AG09309 (cell line): Measurements from ENCODE around the gene SLBP.

Experiments used
- DNase-seq: peaks from one replicate; pipeline ENCODE4 v3.0.0-alpha.2; 2010; ENCODE audit warnings: low read depth
- H3K4me3 ChIP-seq: 2 replicates; pipeline ENCODE4 v1.5.1; 2011; ENCODE audit warnings: mild to moderate bottlenecking, low read depth, low read length, moderate library complexity; ENCODE audit not compliant: control insufficient read depth
- TF ChIP-seq, protein P1 (sequence below): IDR thresholded peaks from 2 replicates; pipeline ENCODE4 v1.5.1; 2011; ENCODE audit warnings: mild to moderate bottlenecking, low read depth, low read length, inconsistent platforms; ENCODE audit not compliant: insufficient read depth, control insufficient read depth; ENCODE audit errors: missing control alignments

Gene SLBP

DNA sequence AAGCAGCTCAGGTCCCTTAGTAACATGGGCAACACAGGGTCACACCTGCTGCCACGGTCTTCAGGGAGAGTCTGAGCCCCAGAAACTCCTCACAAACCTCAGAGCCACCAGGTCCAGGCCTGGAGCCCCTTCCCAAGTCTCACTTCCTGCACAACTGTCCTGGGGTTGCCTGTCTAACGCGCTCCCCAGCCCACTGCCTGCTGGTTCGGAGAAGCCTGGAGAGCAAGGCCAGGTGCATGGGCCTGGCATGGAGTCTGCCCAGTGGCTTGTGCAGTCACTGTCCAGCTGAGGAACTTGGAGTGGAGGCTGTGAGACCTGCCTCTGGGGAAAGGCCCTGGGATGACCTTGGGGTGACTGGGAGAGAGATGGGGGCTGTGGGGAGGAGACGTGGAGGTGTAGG is 56.0 kb downstream of the SLBP start:
- no peak overlapping the region for H3K4me3 ChIP-seq
- TF ChIP-seq, protein P1, sequence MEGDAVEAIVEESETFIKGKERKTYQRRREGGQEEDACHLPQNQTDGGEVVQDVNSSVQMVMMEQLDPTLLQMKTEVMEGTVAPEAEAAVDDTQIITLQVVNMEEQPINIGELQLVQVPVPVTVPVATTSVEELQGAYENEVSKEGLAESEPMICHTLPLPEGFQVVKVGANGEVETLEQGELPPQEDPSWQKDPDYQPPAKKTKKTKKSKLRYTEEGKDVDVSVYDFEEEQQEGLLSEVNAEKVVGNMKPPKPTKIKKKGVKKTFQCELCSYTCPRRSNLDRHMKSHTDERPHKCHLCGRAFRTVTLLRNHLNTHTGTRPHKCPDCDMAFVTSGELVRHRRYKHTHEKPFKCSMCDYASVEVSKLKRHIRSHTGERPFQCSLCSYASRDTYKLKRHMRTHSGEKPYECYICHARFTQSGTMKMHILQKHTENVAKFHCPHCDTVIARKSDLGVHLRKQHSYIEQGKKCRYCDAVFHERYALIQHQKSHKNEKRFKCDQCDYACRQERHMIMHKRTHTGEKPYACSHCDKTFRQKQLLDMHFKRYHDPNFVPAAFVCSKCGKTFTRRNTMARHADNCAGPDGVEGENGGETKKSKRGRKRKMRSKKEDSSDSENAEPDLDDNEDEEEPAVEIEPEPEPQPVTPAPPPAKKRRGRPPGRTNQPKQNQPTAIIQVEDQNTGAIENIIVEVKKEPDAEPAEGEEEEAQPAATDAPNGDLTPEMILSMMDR: no peak

DNA sequence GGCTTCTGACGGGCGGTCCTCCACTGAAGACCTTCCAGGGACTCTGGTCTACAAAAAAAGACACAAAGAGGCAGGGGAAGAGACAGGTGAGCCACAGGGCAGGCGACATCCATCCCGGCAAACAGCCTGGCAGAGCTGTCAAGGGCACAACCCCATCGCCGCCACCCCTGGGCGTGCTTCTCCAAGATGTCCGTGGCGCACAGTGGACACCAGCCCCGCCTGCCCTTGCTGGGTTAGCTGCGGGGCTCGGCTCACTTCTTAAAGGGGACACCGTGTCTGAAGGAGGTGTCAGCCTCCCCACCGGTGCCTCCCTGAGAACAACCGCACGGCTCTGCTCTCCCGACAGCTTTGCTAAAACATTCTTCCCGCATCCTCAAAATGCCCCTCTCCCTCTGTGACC is 56.4 kb downstream of the SLBP start:
- TF ChIP-seq, protein P1: no peak
- DNase-seq: no peak

More for the DNA sequence above, 56.0 kb downstream of the SLBP start:
- no peak for DNase-seq

DNA sequence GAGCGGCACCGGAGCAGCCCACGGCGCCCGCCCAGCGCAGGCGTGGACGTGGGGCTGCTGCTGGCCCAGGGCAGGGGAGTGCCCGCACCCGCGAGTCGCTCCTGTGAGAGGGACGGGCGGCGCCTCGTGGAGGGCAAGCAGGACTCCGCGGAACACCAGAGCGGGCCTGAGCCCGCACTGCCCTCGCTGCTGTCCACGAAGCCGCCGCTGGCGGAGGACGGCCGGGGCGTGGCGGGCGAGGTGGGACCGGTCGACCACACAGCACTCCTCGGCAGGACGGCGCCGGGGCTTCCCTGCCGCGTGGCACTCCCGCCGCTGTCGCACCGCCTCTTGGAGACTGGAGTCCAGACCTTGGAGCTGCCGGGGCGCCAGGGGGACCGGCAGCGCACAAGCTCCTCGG is 57.0 kb downstream of the SLBP start:
- DNase-seq: no peak
- H3K4me3 ChIP-seq: no peak overlapping the region
- TF ChIP-seq, protein P1: no peak

More for the DNA sequence above, 56.4 kb downstream of the SLBP start:
- no peak overlapping the region for H3K4me3 ChIP-seq

DNA sequence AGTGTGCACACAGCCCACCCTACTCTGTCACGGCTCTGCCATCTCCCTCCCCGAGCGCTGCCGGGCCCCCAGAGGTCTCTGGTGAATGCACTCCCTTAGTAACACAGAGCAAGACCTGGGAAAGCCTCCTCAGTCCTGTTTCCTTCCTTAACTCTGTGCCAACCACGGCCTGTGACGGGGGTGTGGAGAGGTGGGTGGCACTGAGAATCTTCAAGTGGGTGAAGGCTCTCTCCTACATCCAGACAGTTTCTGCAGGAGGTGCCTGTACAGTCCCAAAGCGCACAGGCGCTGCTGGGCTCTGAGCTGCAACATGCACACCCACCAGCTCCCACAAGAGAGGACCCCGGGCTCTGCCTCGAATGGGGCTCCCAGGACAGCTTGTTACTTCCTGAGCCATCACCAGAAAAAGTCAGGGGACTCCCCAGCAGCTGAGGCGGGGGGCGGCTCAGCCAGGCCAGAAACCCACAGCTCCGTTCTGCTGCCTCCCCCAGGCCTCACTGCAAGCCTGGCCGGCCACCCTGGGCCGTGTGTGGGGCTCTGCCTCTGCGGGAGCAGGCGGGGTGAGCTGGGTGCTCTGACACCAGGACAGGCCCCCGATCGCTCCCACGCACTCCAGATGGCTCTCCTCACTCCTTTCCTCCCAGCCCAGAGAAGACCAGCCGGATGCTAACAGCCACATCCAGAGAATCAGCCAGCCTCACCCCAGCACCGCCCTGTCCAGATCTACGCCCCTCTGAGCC is 57.7 kb downstream of the SLBP start:
- DNase-seq: no peak
- H3K4me3 ChIP-seq: no peak overlapping the region
- TF ChIP-seq, protein P1: no peak

DNA sequence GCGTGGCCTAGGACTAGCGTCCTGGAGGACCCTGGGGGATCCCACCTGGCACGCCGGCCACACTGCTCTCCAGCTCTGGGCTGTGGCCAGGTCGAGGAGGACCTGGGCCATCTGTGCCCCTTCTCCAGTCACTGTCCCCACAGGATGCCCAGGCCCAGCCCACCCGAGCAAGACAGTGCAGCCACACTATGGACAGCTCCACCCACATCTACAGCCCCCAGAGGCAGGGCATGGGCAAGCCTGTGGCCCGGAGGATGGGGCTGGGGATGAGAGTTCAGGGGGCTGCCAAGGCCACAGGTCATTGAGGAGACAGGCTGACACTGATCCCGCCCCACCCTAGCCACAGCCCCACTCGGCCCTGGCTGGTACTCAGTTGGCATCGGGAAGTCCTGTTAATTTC is 58.3 kb downstream of the SLBP start:
- TF ChIP-seq, protein P1: no peak
- no peak for DNase-seq
- no peak overlapping the region for H3K4me3 ChIP-seq

DNA sequence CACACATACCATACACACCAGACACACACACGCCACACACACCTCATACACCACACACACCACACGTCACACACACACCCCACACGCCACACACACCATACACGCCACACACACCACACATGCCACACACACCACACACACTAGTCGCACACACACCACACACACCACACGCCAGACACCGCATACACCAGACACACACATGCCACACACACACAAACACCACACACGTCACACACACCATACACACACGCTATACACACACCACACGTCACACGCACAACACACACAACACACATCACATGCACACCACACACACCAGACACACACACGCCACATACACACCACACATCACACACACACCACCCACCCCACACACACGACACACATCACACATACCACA is 60.0 kb downstream of the SLBP start:
- TF ChIP-seq, protein P1: no peak
- no peak for DNase-seq
- no peak overlapping the region for H3K4me3 ChIP-seq

DNA sequence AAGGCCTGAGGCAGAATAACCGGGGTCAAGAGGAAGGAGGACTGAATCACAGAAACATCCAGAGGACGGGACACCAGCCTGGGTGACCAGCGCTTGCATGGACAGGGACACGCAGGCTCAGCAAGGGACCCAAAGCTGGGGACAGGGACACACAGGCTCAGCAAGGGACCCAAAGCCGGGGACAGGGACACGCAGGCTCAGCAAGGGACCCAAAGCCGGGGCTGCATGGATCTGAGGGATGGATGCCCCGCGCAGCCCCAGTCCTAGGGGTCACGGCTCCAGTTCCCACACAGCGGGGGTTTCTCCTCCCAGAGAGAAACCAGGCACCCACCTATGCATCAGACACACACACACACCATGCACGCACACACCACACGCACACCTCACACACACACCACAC is 60.5 kb downstream of the SLBP start:
- no peak overlapping the region for H3K4me3 ChIP-seq
- DNase-seq: no peak
- TF ChIP-seq, protein P1: no peak
